ENCODE measurements around the gene INPP5K. TPM values are rescaled to one million over a fixed set of nuclear protein-coding genes. Genes with fewer than 3 reads are reported as not detected.

INPP5K gene
- total RNA-seq, 1 donor = 51.4 TPM

- H3K27me3 ChIP-seq (ENCODE audit: insufficient read depth, low read length) = no peaks in the 10 kb centered on the region
- H3K9me3 ChIP-seq (ENCODE audit: low read depth, low read length) = no peaks in the 10 kb centered on the region
- H3K36me3 ChIP-seq (ENCODE audit: insufficient read depth, low read length) = peaks cover 9% of the 10 kb centered on the region
- H3K4me2 ChIP-seq (ENCODE audit: insufficient read depth, low read length) = no peak overlapping the region
- no peaks in the 10 kb centered on the region for H3K79me2 ChIP-seq (ENCODE audit: insufficient read depth, low read length)
- H3K27ac ChIP-seq (ENCODE audit: low read depth, low read length) = no peak overlapping the region
- no peak for TF ChIP-seq CTCF (IDR thresholded peaks at IDR 0.05; ENCODE audit: extremely low read depth, low read depth, low read length)
- H4K20me1 ChIP-seq (ENCODE audit: insufficient read depth, low read length) = peaks cover 2% of the 10 kb centered on the region
- H2AFZ ChIP-seq (ENCODE audit: low read length) = no peak overlapping the region
- H3K4me1 ChIP-seq (ENCODE audit: insufficient read depth, low read length) = peaks cover 5% of the 10 kb centered on the region
- peak; percentile 48 for DNase-seq (ENCODE audit: insufficient read length, low spot score, missing footprints)
- no peak overlapping the region for H3K4me3 ChIP-seq (ENCODE audit: insufficient read depth, low read length)
These were observed 9.7 kb downstream of the INPP5K start for GRCh38 chr17:1506649-1507267.

- H3K79me2 ChIP-seq (ENCODE audit: insufficient read depth, low read length) = no peaks in the 10 kb centered on the region
- TF ChIP-seq CTCF (IDR thresholded peaks at IDR 0.05; ENCODE audit: extremely low read depth, low read depth, low read length) = no peak
- no peaks in the 10 kb centered on the region for H3K9me3 ChIP-seq (ENCODE audit: low read depth, low read length)
- H3K4me2 ChIP-seq (ENCODE audit: insufficient read depth, low read length) = no peak overlapping the region
- peak; percentile 48 for DNase-seq (ENCODE audit: insufficient read length, low spot score, missing footprints)
- no peaks in the 10 kb centered on the region for H3K27me3 ChIP-seq (ENCODE audit: insufficient read depth, low read length)
- H4K20me1 ChIP-seq (ENCODE audit: insufficient read depth, low read length) = peaks cover 2% of the 10 kb centered on the region
- H2AFZ ChIP-seq (ENCODE audit: low read length) = no peak overlapping the region
- peaks cover 9% of the 10 kb centered on the region for H3K36me3 ChIP-seq (ENCODE audit: insufficient read depth, low read length)
- H3K4me1 ChIP-seq (ENCODE audit: insufficient read depth, low read length) = no peaks in the 10 kb centered on the region
- H3K27ac ChIP-seq (ENCODE audit: low read depth, low read length) = no peak overlapping the region
- H3K4me3 ChIP-seq (ENCODE audit: insufficient read depth, low read length) = no peak overlapping the region
These were observed 10.8 kb downstream of the INPP5K start for GRCh38 chr17:1505586-1505985.

- Histone ChIP-seq H4K20me1 (ENCODE audit: insufficient read depth, low read length) (peaks cover 2% of the 10 kb centered on the region), H3K27ac (ENCODE audit: low read depth, low read length) (no peak overlapping the region), H3K79me2 (ENCODE audit: insufficient read depth, low read length) (no peaks in the 10 kb centered on the region), H3K36me3 (ENCODE audit: insufficient read depth, low read length) (peaks cover 9% of the 10 kb centered on the region), H3K9me3 (ENCODE audit: low read depth, low read length) (no peaks in the 10 kb centered on the region), H3K4me2 (ENCODE audit: insufficient read depth, low read length) (no peak overlapping the region), H3K27me3 (ENCODE audit: insufficient read depth, low read length) (no peaks in the 10 kb centered on the region), H2AFZ (ENCODE audit: low read length) (no peak overlapping the region), H3K4me1 (ENCODE audit: insufficient read depth, low read length) (no peaks in the 10 kb centered on the region), H3K4me3 (ENCODE audit: insufficient read depth, low read length) (no peak overlapping the region)
- no peak for TF ChIP-seq CTCF (IDR thresholded peaks at IDR 0.05; ENCODE audit: extremely low read depth, low read depth, low read length)
- peak; percentile 47 for DNase-seq (ENCODE audit: insufficient read length, low spot score, missing footprints)
These were observed 11.5 kb downstream of the INPP5K start for GRCh38 chr17:1504866-1505265.

- H4K20me1 ChIP-seq (ENCODE audit: insufficient read depth, low read length) = peaks cover 2% of the 10 kb centered on the region
- no peak overlapping the region for H3K27ac ChIP-seq (ENCODE audit: low read depth, low read length)
- H3K4me1 ChIP-seq (ENCODE audit: insufficient read depth, low read length) = peaks cover 1% of the 10 kb centered on the region
- DNase-seq (ENCODE audit: insufficient read length, low spot score, missing footprints) = no peak
- H3K9me3 ChIP-seq (ENCODE audit: low read depth, low read length) = no peaks in the 10 kb centered on the region
- no peak overlapping the region for H3K4me3 ChIP-seq (ENCODE audit: insufficient read depth, low read length)
- H3K79me2 ChIP-seq (ENCODE audit: insufficient read depth, low read length) = no peaks in the 10 kb centered on the region
- no peak overlapping the region for H3K4me2 ChIP-seq (ENCODE audit: insufficient read depth, low read length)
- no peak for TF ChIP-seq CTCF (IDR thresholded peaks at IDR 0.05; ENCODE audit: extremely low read depth, low read depth, low read length)
- H2AFZ ChIP-seq (ENCODE audit: low read length) = no peak overlapping the region
- H3K27me3 ChIP-seq (ENCODE audit: insufficient read depth, low read length) = no peaks in the 10 kb centered on the region
- H3K36me3 ChIP-seq (ENCODE audit: insufficient read depth, low read length) = peaks cover 9% of the 10 kb centered on the region
These were observed 12.7 kb downstream of the INPP5K start for GRCh38 chr17:1503699-1504098.

Data from osteoblast (primary cell).